HG03521 (cell line): ENCODE measurements around the gene SEM1.
"Not testable (repeated sequence)": the region's sequence is repeated elsewhere in the genome, so short reads cannot be mapped to it uniquely, and the experiment has no call there.

ENCODE experiments used
- ATAC-seq: cut with Tn5 transposase; IDR thresholded peaks from one replicate; pipeline ENCODE4 v1.9.1; 2021; ENCODE audit warnings: mild to moderate bottlenecking, moderate library complexity; ENCODE audit not compliant: unreplicated experiment

The SEM1 gene

DNA sequence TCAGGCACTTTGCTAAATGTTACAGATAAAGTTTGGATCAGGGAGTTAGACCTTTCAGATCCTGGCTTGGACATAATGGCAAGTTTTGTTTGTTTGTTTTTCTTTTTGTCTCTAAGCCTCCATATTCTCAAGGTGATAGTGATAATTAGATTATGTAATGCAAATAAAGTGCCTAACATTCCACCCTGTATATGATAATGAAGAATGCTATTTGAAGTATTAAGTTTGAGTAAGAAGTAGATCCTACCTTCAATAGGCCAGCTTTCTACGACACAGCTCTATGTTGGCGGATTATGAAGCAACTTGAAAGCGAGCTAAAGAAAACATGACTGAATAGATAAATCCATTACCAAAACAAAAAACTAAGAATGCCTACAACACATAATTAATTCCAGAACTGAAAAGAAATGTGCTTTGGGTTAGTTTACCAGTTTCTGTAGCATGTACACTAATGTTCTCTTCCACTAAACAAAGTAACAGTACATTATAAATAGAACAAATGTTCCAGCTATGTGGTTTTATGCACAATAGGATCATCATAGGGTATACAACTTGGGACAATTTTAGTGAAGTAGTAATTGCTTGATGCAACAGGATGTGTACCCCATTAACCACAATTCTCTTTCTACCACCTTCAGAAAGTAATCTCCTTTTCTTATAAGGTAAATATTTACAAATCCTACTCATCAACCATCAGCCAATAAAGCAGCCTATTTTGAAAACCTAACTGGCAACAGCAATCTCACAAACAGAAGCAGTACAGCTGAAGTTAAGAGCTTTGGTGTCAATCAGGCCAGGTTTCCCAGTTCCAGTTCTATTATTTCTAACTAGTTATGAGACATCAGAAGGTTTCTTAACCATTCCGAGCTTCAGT lies 1.5 kb downstream of the SEM1 start:
- no peak for ATAC-seq

- ATAC-seq: no peak
Measured at GRCh38 chr7:96701258-96701657, 8.4 kb downstream of the SEM1 start.

DNA sequence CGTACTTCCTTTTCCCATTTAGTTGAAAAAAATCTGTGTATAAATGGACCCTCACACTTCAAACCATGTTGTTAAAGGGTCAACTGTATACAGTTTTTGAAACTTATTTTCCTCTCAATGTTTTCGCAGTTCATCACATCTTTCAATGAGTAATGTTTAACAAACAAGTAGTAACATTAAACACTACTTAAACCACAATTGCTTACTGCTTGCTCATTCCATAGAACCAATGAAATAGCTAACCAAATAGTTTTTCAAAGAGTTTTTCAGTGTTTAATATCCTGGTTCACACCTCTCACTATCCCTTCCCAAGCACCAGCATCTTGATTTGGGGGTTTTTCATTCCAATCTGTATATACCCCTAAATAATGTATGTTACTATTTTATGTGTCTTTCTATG lies 9.1 kb downstream of the SEM1 start:
- ATAC-seq: no peak

DNA sequence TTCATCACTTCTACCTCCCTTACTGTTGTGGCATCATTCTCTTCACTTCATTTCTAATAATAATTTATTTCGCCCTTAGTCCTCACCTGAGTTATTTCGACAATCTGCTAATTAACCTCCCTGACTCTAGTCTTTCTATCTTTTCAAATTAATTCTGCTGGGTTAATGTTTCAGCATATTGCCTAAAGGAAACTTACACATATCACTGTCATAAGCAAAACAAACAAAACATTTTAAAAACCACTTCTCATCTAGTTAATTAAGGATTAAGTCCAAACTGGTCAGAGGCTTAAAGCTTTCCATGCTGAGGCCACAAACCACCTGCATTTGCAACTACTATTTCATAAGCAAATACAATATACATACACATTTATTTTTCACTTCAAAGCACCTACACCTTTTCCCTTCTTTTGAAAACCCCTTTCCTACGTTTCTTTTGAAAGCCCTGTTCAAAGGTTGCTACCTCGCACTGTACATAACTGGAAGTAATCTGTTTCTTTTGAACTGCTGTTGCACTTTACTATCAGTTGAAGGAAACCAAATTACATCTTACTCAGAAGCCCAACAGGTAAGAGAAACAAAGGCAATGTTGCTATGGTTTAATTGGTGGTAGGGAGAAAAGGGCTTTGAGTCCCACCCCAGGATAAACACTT lies 10.3 kb downstream of the SEM1 start:
- no peak for ATAC-seq

GRCh38 chr7:96698449-96698848 lies 11.2 kb downstream of the SEM1 start:
- ATAC-seq: not testable (repeated sequence)

- ATAC-seq: no peak
Measured at GRCh38 chr7:96697822-96698221, 11.8 kb downstream of the SEM1 start.

- no peak for ATAC-seq
Measured at GRCh38 chr7:96695581-96695980, 14.1 kb downstream of the SEM1 start.

- ATAC-seq: no peak
Measured at GRCh38 chr7:96694082-96694481, 15.6 kb downstream of the SEM1 start.

DNA sequence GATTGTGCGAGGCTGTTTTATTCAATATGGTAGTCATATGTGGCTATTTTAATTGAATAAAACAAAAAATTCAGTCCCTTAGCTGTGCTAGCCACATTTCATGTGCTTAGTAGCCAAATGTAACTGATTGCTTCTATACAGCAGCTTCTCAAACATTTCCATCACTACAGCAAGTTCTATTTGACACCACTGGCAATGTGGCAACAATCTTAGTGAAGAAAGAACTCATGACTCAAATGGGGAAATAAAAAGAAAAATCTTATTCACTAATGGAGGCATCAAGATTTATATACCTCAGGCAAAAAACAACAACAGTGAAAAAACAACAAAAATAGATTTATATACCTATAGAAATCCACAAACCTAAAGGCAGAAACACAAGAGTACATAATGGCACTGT lies 17.9 kb downstream of the SEM1 start:
- ATAC-seq: no peak

DNA sequence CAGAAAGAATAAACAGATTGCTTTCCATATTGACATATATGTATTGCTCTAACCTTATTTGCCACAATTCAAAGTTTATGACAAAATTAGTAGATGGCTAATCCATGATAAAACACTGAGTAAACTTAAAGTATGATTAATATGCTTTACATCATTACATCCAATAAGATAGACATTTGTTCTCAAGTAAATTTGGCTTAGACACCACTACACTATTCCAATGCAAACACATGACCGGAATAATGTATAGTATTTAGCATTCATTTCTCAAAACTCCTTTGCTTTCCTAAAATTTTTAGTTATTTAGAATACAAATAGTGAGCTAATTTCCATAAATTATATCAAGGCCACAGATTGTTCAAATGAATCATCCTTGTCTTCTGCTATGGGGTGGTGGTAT lies 20.2 kb downstream of the SEM1 start:
- ATAC-seq: no peak

- ATAC-seq: no peak
Measured at GRCh38 chr7:96686305-96686704, 23.3 kb downstream of the SEM1 start.

- ATAC-seq: peak; percentile 57
Measured at GRCh38 chr7:96685755-96686154, 23.9 kb downstream of the SEM1 start.

DNA sequence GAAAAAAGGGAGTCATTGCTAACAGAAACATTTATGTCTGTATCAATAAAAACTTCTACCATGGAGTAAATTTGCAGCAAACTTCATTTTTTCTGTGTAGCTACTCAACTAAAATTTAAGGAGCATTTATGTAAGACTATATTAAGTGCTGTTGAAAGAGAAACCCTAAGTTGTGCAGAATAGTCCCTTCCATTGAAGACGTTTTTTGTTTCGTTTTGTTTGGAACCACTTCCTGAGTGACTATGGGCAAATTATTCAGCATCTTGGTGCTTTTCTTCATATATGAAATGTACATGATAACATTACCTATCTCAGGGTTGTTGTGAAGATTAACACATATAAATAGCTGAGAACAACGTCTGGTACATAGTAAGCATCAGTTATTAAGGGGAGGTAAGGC lies 24.3 kb downstream of the SEM1 start:
- ATAC-seq: peak; percentile 75

DNA sequence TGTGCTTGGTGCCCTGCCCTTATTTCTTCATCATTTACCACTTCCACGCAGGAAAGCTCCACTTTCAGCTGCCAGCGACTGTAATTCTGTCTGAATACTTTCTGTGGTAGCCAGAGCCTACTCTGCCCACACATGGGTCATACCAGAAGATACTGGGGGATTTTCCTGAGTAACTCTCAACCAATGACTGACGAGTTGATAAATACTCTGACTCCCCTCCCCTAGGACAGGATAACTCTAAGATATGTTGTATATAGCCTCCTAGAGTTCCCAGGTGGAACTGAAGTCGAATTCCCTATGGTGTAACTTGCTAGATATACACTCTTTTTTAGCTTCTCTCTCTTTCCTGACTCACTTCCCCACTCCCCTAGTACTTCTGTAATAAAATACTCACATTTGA lies 29.8 kb downstream of the SEM1 start:
- no peak for ATAC-seq

GRCh38 chr7:96676919-96677318 lies 32.7 kb downstream of the SEM1 start:
- no peak for ATAC-seq

GRCh38 chr7:96675548-96675947 lies 34.1 kb downstream of the SEM1 start:
- no peak for ATAC-seq

DNA sequence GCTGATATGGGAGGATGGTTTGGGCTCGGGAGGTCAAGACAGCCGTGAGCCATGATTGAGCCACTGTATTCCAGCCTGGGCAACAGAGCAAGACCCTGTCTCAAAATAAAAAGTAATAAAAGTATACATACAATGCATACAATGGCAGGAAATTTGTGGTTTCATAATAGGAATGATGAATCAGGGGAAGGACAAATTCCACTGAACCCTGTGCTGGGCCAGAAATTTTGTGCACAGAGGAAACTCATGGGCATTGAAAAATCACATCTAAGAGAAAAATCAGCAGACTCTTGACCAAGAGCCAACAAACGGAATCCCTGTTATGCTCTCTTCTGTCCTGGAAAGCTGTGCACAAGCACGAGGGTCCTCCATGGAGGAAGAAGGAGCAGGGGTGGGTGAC lies 35.1 kb downstream of the SEM1 start:
- ATAC-seq: no peak

DNA sequence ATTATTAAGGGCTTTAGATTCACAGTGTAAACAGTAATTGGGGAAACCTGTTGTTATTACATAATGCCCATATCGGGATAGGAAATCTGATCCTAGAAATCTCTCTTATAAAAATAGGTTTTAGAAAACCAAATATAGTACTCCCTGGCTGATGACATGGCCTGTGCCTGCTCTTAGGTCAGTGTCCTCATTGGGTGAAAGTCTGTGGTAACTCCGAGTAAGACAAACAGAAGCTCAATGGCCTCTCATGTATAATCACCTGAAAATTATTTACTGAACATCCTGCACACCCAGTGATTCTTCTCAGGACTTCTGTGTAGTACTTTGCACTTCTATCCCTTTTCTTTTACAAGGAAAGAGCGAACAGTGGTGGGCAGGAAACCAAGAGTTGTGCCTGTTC lies 37.8 kb downstream of the SEM1 start:
- no peak for ATAC-seq

GRCh38 chr7:96670338-96671289 lies 39.0 kb downstream of the SEM1 start:
- ATAC-seq: no peak

GRCh38 chr7:96669812-96670211 lies 39.8 kb downstream of the SEM1 start:
- no peak for ATAC-seq

DNA sequence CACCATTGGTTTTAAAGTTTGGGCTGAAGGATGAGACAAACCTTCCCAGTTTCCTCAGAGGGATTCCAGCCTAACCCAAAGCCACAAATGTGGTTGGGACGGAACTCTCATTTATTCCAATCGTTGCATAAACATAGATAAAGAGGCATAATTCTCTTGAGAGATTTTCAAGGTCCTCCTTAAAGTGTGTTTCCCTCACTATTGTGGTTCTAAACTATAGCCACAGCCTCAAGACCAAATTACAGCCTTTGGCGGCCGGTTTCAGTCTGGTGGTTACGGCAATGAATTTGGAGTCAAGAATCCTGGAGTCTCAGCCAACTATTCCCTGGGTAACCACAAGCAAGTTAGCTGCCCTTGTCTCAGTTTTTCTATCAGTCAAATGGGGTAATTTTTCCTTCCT lies 42.6 kb downstream of the SEM1 start:
- no peak for ATAC-seq
